ENCODE measurements around the gene C22orf31. TPM values are rescaled to one million over a fixed set of nuclear protein-coding genes. Genes with fewer than 3 reads are reported as not detected.
"Not testable (repeated sequence)": the region's sequence is repeated elsewhere in the genome, so short reads cannot be mapped to it uniquely, and the experiment has no call there.

Gene C22orf31
- total and polyA plus RNA-seq, 2 experiments from 2014 or later = 0.36 TPM; not detected in 1

GRCh38 chr22:29083933-29084591 lies 22.4 kb upstream of the C22orf31 start:
- Mint-ChIP-seq H3K27ac (peak overlapping the region; percentile 55; the same call in 1 of the 2 replicates), H3K4me1 (peaks cover 24% of the 10 kb centered on the region), H3K36me3 (ENCODE audit: low read depth) (no peaks in the 10 kb centered on the region), H3K27me3 (ENCODE audit: insufficient read depth, low read depth, poor library complexity) (peaks cover 3% of the 10 kb centered on the region), H3K9me3 (no peaks in the 10 kb centered on the region), H3K4me3 (peak overlapping the region; percentile 40; the same call in 2 of the 3 replicates)
- Histone ChIP-seq H3K36me3 (ENCODE audit: insufficient read depth) (no peaks in the 10 kb centered on the region), H3K27me3 (ENCODE audit: insufficient read depth) (no peaks in the 10 kb centered on the region), H3K79me2 (replicated peaks; ENCODE audit: insufficient read depth) (no peaks in the 10 kb centered on the region), H3K4me2 (peak overlapping the region; percentile 55), H3F3A (replicated peaks; ENCODE audit: low read depth) (no peaks in the 10 kb centered on the region), H3K9me2 (ENCODE audit: insufficient read depth) (no peaks in the 10 kb centered on the region), H2AFZ (no peak overlapping the region), H3K27ac (ENCODE audit: low read depth) (peak overlapping the region; percentile 33), H4K20me1 (replicated peaks; ENCODE audit: insufficient read depth) (0 out of 2 replicates have a peak, but pooled peaks cover 5% of the 10 kb centered on the region), H3K4me3 (no peak overlapping the region), H3K4me1 (ENCODE audit: insufficient read depth) (peaks cover 38% of the 10 kb centered on the region)
- ATAC-seq (peak; percentile 48), DNase-seq (ENCODE audit: low spot score) (no peak)
- no peak for TF ChIP-seq JUNB (IDR thresholded peaks at IDR 0.05; ENCODE audit: unreplicated experiment)

GRCh38 chr22:29083576-29083932 lies 21.9 kb upstream of the C22orf31 start:
- H3K9me2 ChIP-seq (ENCODE audit: insufficient read depth); H3K36me3 ChIP-seq (ENCODE audit: insufficient read depth); H3K79me2 ChIP-seq (replicated peaks; ENCODE audit: insufficient read depth); H3K27me3 ChIP-seq (ENCODE audit: insufficient read depth); H3K27me3 Mint-ChIP-seq (ENCODE audit: insufficient read depth, low read depth, poor library complexity); H4K20me1 ChIP-seq (replicated peaks; ENCODE audit: insufficient read depth); H3K4me3 ChIP-seq; ATAC-seq; H3F3A ChIP-seq (replicated peaks; ENCODE audit: low read depth); H2AFZ ChIP-seq; H3K9me3 Mint-ChIP-seq; DNase-seq (ENCODE audit: low spot score); H3K36me3 Mint-ChIP-seq (ENCODE audit: low read depth): not testable (repeated sequence)
- Histone ChIP-seq H3K4me1 (ENCODE audit: insufficient read depth) (peaks cover 40% of the 10 kb centered on the region), H3K4me2 (peak overlapping the region; percentile 55; the same call in 1 of the 2 replicates), H3K27ac (ENCODE audit: low read depth) (peak overlapping the region; percentile 17)
- H3K27ac Mint-ChIP-seq = peak overlapping the region; percentile 55
- peak overlapping the region; percentile 40; the same call in 2 of the 3 replicates for H3K4me3 Mint-ChIP-seq
- H3K4me1 Mint-ChIP-seq = peaks cover 24% of the 10 kb centered on the region

GRCh38 chr22:29082826-29083545 lies 21.4 kb upstream of the C22orf31 start:
- peaks cover 24% of the 10 kb centered on the region for H3K4me1 Mint-ChIP-seq
- no peak overlapping the region for H3K4me3 Mint-ChIP-seq
- Histone ChIP-seq H3K4me3 (no peak overlapping the region), H3K27ac (ENCODE audit: low read depth) (peak overlapping the region; percentile 64), H3K36me3 (ENCODE audit: insufficient read depth) (no peaks in the 10 kb centered on the region), H2AFZ (no peak overlapping the region), H3K9me2 (ENCODE audit: insufficient read depth) (no peaks in the 10 kb centered on the region), H3K27me3 (ENCODE audit: insufficient read depth) (no peaks in the 10 kb centered on the region), H3F3A (replicated peaks; ENCODE audit: low read depth) (no peaks in the 10 kb centered on the region), H4K20me1 (replicated peaks; ENCODE audit: insufficient read depth) (no peaks in the 10 kb centered on the region), H3K79me2 (replicated peaks; ENCODE audit: insufficient read depth) (no peaks in the 10 kb centered on the region), H3K4me1 (ENCODE audit: insufficient read depth) (peaks cover 44% of the 10 kb centered on the region), H3K4me2 (peak overlapping the region; percentile 55; the same call in 1 of the 2 replicates)
- H3K27me3 Mint-ChIP-seq (ENCODE audit: insufficient read depth, low read depth, poor library complexity) = peaks cover 3% of the 10 kb centered on the region
- peak overlapping the region; percentile 55 for H3K27ac Mint-ChIP-seq
- ATAC-seq (peak; percentile 32), DNase-seq (ENCODE audit: low spot score) (no peak)
- H3K9me3 Mint-ChIP-seq = no peaks in the 10 kb centered on the region
- no peaks in the 10 kb centered on the region for H3K36me3 Mint-ChIP-seq (ENCODE audit: low read depth)
- TF ChIP-seq EZH2phosphoT487 (IDR thresholded peaks at IDR 0.05; ENCODE audit: unreplicated experiment) (no peak), ZNF114 (CRISPR knock-in tag; IDR thresholded peaks at IDR 0.05) (no peak), REST (IDR thresholded peaks at IDR 0.05; ENCODE audit: unreplicated experiment) (no peak), CTCF (conservative IDR thresholded peaks at IDR 0.05; ENCODE audit: low read depth in 2 of 2) (no peak), ETS1 (IDR thresholded peaks at IDR 0.05) (no peak), ZNF331 (CRISPR knock-in tag; IDR thresholded peaks at IDR 0.05; ENCODE audit: low read depth) (no peak), EZH2 (IDR thresholded peaks at IDR 0.05; ENCODE audit: low read depth, unreplicated experiment) (no peak)
